ENCODE measurements around the gene KRT17.

- TF ChIP-seq CTCF (IDR thresholded peaks at IDR 0.05) (no peak), POLR2A (IDR thresholded peaks at IDR 0.05; ENCODE audit: low read depth) (no peak), POLR2AphosphoS5 (IDR thresholded peaks at IDR 0.05) (no peak)
Observed at GRCh38 chr17:41575336-41575735, 49.0 kb downstream of the KRT17 start.
